ENCODE measurements around the gene TSSK3.
A peak's percentile ranks its signal among the peaks of the same experiment; 100 is the strongest.
"Not testable (repeated sequence)": the region's sequence is repeated elsewhere in the genome, so short reads cannot be mapped to it uniquely, and the experiment has no call there.

TSSK3 gene

GRCh38 chr1:32337855-32338636 is 24.3 kb upstream of the TSSK3 start:
- no peak for DNase-seq (ENCODE audit: low read depth in 2 of 2, low spot score in 1 of 2)

DNA sequence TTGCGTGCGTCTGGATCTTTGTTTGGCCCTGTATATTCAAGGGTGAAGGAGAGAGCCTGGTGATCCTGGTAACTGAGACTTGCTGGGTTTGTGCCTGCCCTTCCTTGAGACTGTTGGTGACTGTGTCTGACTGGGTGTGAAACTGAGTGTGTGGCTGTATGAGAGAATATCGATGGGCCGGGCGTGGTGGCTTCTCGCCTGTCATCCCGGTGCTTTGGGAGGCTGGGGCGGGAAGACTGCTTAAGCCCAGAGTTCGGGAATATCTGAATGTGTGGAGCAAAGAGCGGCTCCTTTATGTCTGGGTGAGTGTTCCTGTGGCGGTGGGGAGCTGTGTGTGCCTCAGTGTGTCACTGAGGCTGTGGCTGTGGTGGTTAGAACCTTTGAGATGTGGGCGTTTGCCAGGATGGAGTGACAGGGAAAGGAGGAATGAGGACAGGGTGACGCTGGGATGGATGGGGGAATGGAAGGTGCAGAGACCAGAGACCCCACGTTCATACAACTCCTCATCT is 23.6 kb upstream of the TSSK3 start:
- no peak for DNase-seq (ENCODE audit: low read depth in 2 of 2, low spot score in 1 of 2)

GRCh38 chr1:32339363-32339978 is 22.9 kb upstream of the TSSK3 start:
- DNase-seq (ENCODE audit: low read depth in 2 of 2, low spot score in 1 of 2): no peak

- no peak for DNase-seq (ENCODE audit: low read depth in 2 of 2, low spot score in 1 of 2)
Observed at GRCh38 chr1:32341186-32341757, 21.1 kb upstream of the TSSK3 start.

- DNase-seq (ENCODE audit: low read depth in 2 of 2, low spot score in 1 of 2): no peak
Observed at GRCh38 chr1:32341971-32342370, 20.4 kb upstream of the TSSK3 start.

DNA sequence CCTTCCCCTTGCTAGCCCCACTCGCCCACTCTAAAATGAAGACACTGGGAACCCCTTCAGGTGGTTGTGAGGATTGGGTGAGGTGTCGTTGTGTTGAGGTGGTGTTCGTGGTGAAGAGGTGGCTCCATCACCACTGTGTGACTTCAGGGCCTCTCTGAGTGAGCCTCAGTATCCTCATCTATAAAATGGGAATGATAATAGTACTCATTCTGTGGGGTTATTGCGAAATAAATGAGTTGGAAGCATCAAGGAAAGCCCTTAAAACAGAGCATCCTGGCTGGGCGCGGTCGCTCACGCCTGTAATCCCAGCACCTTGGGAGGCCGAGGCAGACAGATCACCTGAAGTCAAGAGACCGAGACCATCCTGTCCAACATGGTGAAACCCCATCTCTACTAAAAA is 19.6 kb upstream of the TSSK3 start:
- DNase-seq (ENCODE audit: low read depth in 2 of 2, low spot score in 1 of 2): no peak

GRCh38 chr1:32345289-32345827 is 17.0 kb upstream of the TSSK3 start:
- DNase-seq (ENCODE audit: low read depth in 2 of 2, low spot score in 1 of 2): no peak

- no peak for DNase-seq (ENCODE audit: low read depth in 2 of 2, low spot score in 1 of 2)
Observed at GRCh38 chr1:32346532-32347157, 15.7 kb upstream of the TSSK3 start.

DNA sequence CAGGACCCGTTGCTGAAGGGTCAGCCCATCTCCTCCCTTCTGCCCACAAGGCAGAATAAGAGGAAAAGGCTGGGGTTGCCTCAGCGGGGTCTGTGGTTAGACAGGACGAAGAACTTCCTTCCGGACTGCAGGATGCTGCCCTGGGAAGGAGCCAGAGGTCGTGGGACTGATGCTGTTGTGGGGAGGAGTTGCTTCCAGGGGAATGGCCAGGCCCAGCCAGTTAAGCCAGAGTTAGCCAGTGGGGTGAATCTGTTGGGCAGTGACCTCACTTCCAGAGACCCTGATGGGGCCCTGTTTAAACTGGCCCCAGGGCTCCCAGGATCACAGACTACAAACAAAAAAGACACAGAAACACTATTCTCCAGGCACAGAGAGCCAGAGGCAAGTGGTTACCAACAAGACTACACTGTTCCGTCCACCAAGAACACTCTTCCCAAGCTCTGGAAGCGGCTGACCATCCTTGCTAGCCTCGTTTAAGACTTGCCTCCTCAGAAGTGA is 13.1 kb upstream of the TSSK3 start:
- DNase-seq (ENCODE audit: low read depth in 2 of 2, low spot score in 1 of 2): no peak

DNA sequence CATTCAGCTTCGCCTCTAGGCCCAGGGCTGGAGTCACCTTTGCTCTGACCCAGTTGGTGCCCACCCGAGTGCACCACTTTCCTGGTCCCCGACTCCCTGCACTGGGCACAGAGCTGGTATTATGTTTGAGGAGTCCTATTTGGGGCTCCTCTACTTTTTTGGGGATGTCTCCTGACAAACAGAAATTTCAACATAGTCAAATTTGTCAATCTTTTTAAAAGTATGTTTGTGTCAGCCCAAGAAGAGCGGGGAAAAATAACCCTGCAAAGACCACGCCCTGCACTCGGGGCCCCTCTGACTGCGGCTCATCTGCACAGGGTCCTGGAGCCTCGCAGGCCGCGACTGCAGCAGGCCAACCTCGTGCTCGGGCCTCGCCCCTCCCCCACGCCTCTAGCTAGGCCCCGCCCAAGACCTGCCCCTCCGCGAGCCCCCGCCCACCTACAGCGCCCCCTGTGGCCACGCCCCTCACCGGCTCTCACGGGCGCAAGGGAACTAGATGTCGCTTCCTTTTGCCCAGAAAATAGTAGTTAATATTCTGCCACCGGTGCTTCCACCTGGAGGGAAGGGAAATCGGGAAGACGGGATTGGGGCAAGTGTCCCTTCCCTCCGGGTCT is 11.4 kb upstream of the TSSK3 start:
- peak in 1 of 2 donors; percentile 62 for DNase-seq (ENCODE audit: low read depth in 2 of 2, low spot score in 1 of 2)

DNA sequence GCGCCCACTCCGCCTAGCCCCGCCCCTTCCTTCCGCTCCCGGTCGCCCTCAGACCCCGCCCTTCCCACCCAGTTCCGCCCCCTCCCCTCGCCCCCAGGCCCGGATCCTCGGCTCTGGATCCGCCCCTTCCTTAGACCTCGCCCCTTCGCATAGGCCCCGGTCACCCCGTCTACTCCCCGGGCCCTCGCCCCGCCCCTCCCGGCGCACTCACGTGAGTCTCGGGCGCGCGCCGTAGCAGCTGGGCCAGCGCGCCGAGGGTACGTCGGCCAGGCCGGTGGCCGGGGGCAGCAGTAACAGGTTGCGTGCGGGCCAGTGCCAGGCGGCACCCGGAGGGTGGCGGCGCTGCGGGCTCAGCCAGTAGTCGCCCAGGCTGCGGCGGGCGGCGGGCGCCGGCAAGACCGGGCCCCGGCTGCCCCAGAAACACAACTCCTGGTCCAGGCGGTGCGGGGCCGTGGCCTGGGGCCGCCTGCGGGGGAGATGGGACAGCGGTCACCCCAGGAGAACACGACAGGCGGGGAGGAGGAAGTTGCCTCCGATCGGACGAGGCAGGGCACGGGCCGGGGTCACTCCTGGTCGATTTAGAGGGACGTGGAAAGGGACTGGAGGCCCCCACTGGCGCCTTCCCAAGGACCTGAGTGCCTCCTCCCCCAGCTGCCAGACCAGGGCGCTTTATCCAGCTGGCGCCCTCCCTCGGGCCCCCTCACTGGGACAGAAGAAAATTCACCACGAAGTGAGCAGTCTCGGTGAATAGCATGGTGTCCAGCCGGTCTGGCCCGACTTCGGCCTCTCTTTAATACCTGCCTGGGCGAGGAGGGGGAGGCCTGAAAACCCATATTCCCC is 10.7 kb upstream of the TSSK3 start:
- peak; percentile 76 to 82 for DNase-seq (ENCODE audit: low read depth in 2 of 2, low spot score in 1 of 2)

DNA sequence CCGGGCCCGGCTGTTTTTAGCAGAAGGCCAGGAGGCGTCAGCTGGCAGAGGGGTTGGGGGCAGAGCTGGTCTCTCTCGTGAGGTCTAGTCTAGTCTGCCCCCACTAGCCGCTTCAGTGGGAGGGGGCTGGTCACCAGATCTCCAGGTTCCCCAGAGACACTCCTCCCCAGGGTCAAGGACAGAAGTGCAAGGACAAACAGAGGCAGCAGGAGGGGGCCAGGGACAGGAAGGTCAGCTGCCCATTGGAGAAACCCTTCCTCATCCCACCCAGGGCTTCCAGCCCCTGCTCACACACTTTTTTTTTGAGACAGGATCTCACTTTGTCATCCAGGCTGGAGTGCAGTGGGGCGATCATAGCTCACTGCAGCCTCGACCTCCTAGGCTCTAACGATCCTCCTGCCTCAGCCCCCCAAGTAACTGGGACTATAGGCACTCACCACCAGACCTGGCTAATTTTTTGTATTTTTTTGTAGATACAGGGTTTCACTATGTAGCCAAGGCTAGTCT is 10.0 kb upstream of the TSSK3 start:
- no peak for DNase-seq (ENCODE audit: low read depth in 2 of 2, low spot score in 1 of 2)

- DNase-seq (ENCODE audit: low read depth in 2 of 2, low spot score in 1 of 2): no peak
Observed at GRCh38 chr1:32352831-32353383, 9.4 kb upstream of the TSSK3 start.

- DNase-seq (ENCODE audit: low read depth in 2 of 2, low spot score in 1 of 2): no peak
Observed at GRCh38 chr1:32353431-32353830, 8.9 kb upstream of the TSSK3 start.

DNA sequence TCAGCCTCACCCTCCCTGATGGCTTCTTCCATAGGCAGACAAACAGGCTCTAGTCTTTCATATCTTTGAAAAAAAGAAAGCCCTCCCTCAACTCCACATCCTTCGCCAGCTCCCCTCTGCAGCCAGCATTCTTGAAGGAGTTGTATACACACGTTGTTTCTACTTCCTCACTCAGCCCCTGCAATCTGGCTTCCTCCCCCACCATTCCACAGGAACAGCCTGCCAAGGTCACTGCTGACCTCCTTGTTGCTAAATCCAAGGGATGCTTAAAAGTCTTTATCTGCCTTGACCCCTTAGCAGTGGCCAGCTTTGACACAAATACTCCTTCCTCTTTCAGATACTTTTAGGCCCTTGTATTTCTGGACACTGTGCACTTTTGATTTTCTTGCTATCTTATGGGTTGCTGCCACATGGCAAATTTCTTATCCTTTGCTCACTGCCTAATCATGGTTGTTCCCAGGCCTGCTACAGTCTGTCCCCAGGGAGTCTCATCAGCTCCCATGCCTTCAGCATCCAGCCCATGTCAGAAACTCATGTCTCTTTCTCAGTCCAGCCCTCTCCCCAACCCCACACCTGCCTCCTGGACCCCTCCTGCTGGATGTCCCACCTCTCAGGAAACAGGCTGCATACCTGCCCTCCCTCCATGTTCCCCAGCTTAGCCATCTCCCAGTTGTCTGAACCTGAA is 8.3 kb upstream of the TSSK3 start:
- DNase-seq (ENCODE audit: low read depth in 2 of 2, low spot score in 1 of 2): no peak

DNA sequence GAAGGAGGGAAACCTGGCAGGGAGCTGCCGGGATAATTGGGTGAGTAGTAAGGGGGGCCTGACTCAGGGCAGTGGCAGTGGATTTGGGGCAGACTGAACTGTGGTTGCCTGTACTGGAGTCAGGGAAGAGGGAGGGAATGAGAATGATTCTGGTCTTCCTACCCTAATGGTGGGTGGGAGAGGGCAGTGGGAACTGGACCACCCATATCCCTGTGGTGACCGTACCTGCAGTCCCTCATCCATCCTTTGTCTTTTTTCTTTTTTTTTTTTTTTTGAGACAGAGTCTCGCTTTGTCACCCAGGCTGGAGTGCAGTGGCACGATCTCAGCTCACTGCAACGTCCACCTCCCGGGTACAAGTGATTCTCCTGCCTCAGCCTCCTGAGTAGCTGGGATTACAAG is 6.6 kb upstream of the TSSK3 start:
- not testable (repeated sequence) for DNase-seq (ENCODE audit: low read depth in 2 of 2, low spot score in 1 of 2)

- DNase-seq (ENCODE audit: low read depth in 2 of 2, low spot score in 1 of 2): no peak
Observed at GRCh38 chr1:32356478-32356877, 5.9 kb upstream of the TSSK3 start.

GRCh38 chr1:32357614-32358013 is 4.7 kb upstream of the TSSK3 start:
- no peak for DNase-seq (ENCODE audit: low read depth in 2 of 2, low spot score in 1 of 2)

DNA sequence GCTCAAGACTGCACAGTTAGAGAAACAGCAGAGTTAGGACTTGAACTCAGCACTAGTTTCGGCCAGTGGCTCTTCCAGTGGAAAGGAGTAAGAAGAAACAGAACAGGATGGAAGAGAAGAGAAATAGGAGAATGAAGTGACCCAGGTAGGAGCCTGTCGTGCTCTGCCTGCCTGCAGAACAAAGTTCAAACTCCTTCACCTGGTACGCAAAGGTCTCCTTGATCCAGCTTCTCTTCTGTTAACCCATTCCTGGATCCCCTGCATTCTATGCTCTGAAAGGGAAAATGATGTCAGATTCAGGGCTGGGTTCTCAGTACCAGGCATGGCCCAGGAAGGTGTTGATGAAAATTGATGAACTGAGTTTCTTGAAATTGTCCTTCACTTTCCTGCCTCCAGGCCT is 3.9 kb upstream of the TSSK3 start:
- no peak for DNase-seq (ENCODE audit: low read depth in 2 of 2, low spot score in 1 of 2)
